T47D (cell line): ENCODE results near the gene UBA7.
A peak's percentile ranks its signal among the peaks of the same experiment; 100 is the strongest.
"Not testable (repeated sequence)": the region's sequence is repeated elsewhere in the genome, so short reads cannot be mapped to it uniquely, and the experiment has no call there.

Source experiments
- DNase-seq, 2 experiments: peaks; one replicate each; pipeline versions ENCODE4 v3.0.0 to v3.0.0-alpha.2; 2011 to 2012; ENCODE audit warnings: low read depth in 1 of 2, low spot score in 1 of 2
- JUND ChIP-seq: IDR thresholded peaks from 2 replicates; pipeline ENCODE4 v1.6.1; 2012; ENCODE audit warnings: low read depth
- in situ Hi-C: cut with HindIII; loops from 2 replicates; pipeline ENCODE4 v1.10.0; 2016; ENCODE audit warnings: low sequenced_read_pairs, low pct_unique_long_range_greater_than_20kb

UBA7 gene

GRCh38 chr3:49839193-49839809 lies 25.5 kb upstream of the UBA7 start:
- peak; percentile 16 to 71 for DNase-seq
- no peak for TF ChIP-seq JUND
- in situ Hi-C loops: no loop called here

DNA sequence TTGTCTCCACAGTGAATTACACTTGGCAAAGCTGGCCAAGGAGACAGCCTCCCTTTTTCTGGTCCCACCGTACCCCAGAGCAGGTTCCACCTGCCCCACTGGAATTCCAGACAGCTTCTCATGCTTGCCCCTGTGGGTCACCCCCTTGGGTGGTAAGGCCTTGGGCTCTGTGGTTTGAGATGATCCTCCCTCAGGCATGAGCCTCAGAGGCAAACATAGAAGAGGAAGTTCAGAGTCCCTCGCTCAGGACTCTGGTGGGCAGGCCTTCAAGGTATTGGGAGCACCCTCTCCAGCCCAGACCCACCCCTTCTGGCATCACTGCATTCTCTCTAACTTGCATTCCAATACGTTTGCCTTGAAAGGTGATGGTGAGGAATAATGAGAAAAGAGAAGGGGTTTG lies 17.6 kb upstream of the UBA7 start:
- no peak for DNase-seq
- no peak for TF ChIP-seq JUND
- in situ Hi-C loops: no loop called here

DNA sequence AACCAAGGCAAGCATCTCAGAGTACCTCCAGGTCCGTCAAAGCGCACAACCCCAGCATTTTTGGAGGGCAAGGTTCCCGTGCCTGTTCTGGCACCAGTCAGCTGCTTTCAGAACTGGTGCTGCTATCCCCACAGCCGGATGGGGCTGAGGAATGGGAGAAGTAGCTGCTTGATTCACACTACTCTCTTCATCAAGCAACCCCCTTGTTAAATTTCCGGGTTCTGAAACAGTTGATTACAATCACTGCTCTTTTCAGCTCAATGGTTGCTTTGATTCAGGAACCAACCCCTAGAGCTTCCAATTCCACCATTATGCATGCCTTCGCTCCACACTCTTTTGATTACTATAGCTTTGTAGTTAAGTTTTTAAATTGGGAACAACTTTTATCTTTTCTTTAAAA lies 12.3 kb upstream of the UBA7 start:
- DNase-seq: no peak
- in situ Hi-C loops: no loop called here
- TF ChIP-seq JUND: no peak

DNA sequence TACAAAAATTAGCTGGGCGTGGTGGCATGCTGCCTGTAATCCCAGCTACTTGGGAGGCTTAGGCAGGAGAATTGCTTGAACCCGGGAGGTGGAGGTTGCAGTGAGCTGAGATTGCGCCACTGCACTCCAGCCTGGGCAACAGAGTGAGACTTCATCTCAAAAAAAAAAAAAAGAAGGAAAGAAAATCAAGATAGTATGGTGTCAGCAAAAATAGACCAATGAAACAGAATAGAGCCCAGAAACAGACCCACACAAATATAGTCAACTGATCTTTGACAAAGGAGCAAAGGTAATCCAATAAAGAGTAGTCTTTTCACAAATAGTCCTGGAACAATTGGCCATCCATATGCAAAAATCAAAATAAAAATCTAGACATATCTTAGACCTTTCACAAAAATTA lies 9.4 kb upstream of the UBA7 start:
- in situ Hi-C loops: not testable (repeated sequence)

GRCh38 chr3:49812916-49813496 lies 747 bp downstream of the UBA7 start:
- in situ Hi-C loops: no loop called here
- no peak for DNase-seq
- no peak for TF ChIP-seq JUND

More for the DNA sequence above, 9.4 kb upstream of the UBA7 start:
- DNase-seq: not testable (repeated sequence)

- DNase-seq: no peak
- no peak for TF ChIP-seq JUND
- in situ Hi-C loops: no loop called here
These were observed 6.2 kb downstream of the UBA7 start for GRCh38 chr3:49807431-49808114.

GRCh38 chr3:49806850-49807249 lies 6.9 kb downstream of the UBA7 start:
- in situ Hi-C loops: no loop called here
- DNase-seq: no peak
- TF ChIP-seq JUND: no peak

GRCh38 chr3:49805897-49806701 lies 7.7 kb downstream of the UBA7 start:
- in situ Hi-C loops: no loop called here
- no peak for TF ChIP-seq JUND

GRCh38 chr3:49805367-49805782 lies 8.4 kb downstream of the UBA7 start:
- in situ Hi-C loops: no loop called here
- no peak for TF ChIP-seq JUND
- DNase-seq: peak in 1 of 2 experiments; percentile 52

More at GRCh38 chr3:49805897-49806701, 7.7 kb downstream of the UBA7 start:
- no peak for DNase-seq

DNA sequence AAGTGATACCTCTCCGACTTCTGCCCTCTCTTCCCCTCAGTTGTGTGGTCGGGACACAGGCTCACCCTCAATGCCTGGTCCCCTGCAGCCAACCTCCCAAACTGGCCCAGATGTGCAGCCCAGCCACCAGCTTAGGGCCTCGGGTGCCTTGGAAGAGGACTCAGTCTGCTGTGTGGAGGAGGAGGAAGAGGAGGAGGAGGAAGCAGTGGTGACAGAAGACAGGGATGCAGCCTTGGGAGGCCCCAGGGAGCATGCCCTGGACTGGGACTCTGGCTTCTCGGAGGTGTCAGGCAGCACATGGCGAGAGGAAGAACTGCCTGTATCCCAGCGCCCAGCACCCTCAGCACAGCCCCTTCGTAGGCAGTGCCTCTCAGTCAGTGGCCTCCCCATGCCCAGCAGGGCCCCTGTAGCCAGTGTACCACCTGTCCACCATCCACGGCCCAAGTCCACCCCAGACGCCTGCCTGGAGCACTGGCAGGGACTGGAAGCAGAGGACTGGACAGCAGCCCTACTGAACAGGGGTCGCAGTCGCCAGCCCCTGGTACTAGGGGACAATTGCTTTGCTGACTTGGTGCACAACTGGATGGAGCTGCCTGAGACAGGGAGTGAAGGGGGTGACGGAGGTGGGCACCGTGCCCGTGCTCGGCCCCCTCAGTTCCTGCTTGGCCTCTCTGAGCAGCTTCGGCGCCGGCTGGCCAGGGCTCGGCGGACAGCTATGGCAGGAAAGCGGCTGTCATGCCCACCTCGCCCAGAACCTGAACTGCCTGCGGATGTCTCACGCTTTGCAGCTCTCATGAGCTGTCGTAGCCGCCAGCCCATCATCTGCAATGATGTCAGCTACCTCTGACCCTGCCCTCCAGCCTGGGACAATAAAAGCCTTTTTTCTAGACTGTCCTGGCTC lies 9.4 kb downstream of the UBA7 start:
- DNase-seq: no peak
- in situ Hi-C loops: no loop called here
- no peak for TF ChIP-seq JUND

DNA sequence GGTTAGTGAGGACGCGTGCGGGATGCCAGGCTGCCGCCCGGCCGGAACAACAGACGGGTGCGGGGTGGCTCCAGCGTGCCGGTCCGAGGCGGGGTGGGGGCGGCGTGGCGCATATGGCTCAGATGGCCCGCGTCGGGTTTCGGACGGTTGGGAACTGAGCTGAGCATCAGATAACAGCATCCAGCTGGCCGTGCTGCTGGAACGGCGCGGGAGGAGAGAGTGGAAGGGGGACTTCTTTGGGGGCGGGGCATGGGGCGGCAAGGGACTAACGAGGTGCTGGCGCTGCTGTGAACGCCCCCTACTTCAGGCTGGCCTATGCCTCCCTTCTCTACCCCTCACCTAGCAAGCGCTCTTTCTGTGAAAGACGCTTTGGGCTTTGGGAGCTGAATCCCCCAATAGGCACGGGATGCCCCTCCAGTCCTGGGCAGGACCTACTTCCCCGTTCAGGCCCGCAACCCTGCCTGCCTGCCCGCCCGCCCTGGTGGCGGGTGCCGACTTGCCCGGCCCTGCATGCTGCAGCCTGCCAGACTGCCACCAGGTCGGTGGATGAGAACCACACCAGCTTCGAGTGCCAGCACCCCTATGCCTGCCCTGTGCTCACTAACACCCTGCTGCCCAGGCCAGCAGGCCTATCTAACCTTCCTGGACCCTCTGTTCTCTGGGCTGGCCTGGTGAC lies 10.2 kb downstream of the UBA7 start:
- in situ Hi-C loops: no loop called here
- TF ChIP-seq JUND: no peak
- DNase-seq: no peak
